DND-41 (cell line): Measurements from ENCODE around the gene FERD3L.

Source experiments
- CTCF ChIP-seq: IDR thresholded peaks from 2 replicates; pipeline ENCODE4 v1.5.1; 2012; ENCODE audit warnings: borderline replicate concordance, low read length, moderate library complexity, mild to moderate bottlenecking; ENCODE audit not compliant: poor library complexity, severe bottlenecking; ENCODE audit errors: extremely low read depth
- EZH2 ChIP-seq: IDR thresholded peaks from 3 replicates; pipeline ENCODE4 v1.6.1; 2012; ENCODE audit warnings: borderline replicate concordance, low read depth, mild to moderate bottlenecking, moderate library complexity, low read length, inconsistent platforms; ENCODE audit not compliant: severe bottlenecking

- TF ChIP-seq EZH2 (no peak), CTCF (no peak)
Measured at GRCh38 chr7:19107356-19108146, 37.7 kb downstream of the FERD3L start.
